HepG2 (cell line): ENCODE data around the gene ZNF429. TPM values are rescaled to one million over a fixed set of nuclear protein-coding genes. Genes with fewer than 3 reads are reported as not detected.

Experiments
- ATAC-seq: fragments of 200-7000 bp; cut with Tn5 transposase; 3 replicates; pipeline ENCODE4 v1.9.1; 2020; ENCODE audit warnings: mild to moderate bottlenecking, moderate library complexity
- BruUV-seq: library from RNA; stranded (reverse); fragments of 400-500 nt; replicated peaks from 2 replicates; lab custom pipeline; 2021; lab: Mats Ljungman, UMichigan
- CTCF ChIA-PET: fragments of 300-600 bp; formaldehyde crosslinking; extraction: SDS; loops from one replicate; lab custom pipeline; 2021; ENCODE audit warnings: low total read pairs, inconsistent platforms, low intra/inter-chr PET ratio; lab: Yijun Ruan, JAX
- POLR2A ChIA-PET: fragments of 350-600 bp; sonication (Branson Sonifier 250); formaldehyde crosslinking; loops from one replicate; lab custom pipeline; 2020; ENCODE audit warnings: antibody characterized with exemption, inconsistent platforms; lab: Yijun Ruan, JAX
- DNase-seq: peaks from one replicate; pipeline ENCODE4 v3.0.0-alpha.2; 2015; ENCODE audit warnings: low spot score
- FAIRE-seq: peaks from 3 replicates; lab custom pipeline; 2011; peaks lifted over from hg19 to GRCh38; lab: Jason Lieb, UNC
- H2AFZ ChIP-seq: one replicate; pipeline ENCODE4 v1.6.1; 2011; ENCODE audit warnings: low read length, inconsistent platforms
- H3K27ac ChIP-seq: fragments of 300-600 bp; 3 replicates; pipeline ENCODE4 v1.8.0; 2011; ENCODE audit warnings: mixed run types, mild to moderate bottlenecking, mixed read lengths, low read length, inconsistent platforms; ENCODE audit not compliant: insufficient read depth; ENCODE audit errors: extremely low read length
- H3K27me3 ChIP-seq, 2 experiments: fragments of 200-600 bp in 1 of 2; 2 replicates in 1 of 2; 3 replicates in 1 of 2; pipeline versions ENCODE4 v1.6.0 to v1.8.0; 2011; ENCODE audit warnings: low read length in 2 of 2, mild to moderate bottlenecking in 2 of 2, moderate library complexity in 2 of 2, inconsistent platforms in 1 of 2; ENCODE audit not compliant: insufficient read depth in 2 of 2, control insufficient read depth in 1 of 2
- H3K36me3 ChIP-seq, 2 experiments: fragments of 200-600 bp in 1 of 2; replicated peaks in 1 of 2; 2 replicates in 1 of 2; 3 replicates in 1 of 2; pipeline versions ENCODE4 v1.5.1 to v1.8.0; 2011; ENCODE audit warnings: low read length in 2 of 2, inconsistent platforms in 1 of 2; ENCODE audit not compliant: insufficient read depth in 2 of 2, control insufficient read depth in 1 of 2
- H3K4me1 ChIP-seq: 2 replicates; pipeline ENCODE4 v1.5.1; 2012; ENCODE audit warnings: low read length, inconsistent platforms; ENCODE audit not compliant: insufficient read depth
- H3K4me2 ChIP-seq: 2 replicates; pipeline ENCODE4 v1.6.0; 2011; ENCODE audit warnings: low read depth, low read length, inconsistent platforms
- H3K4me3 ChIP-seq, 3 experiments: fragments of 200-600 bp in 1 of 3; sonication (generic), shearing (Covaris generic) in 1 of 3; replicated peaks in 1 of 3; 2 replicates each; pipeline ENCODE4 v1.5.1; 2011 to 2016; ENCODE audit warnings: low read length in 3 of 3, inconsistent platforms in 2 of 3, low read depth in 2 of 3, mild to moderate bottlenecking in 2 of 3, control low read depth in 1 of 3, mixed read lengths in 1 of 3; ENCODE audit not compliant: insufficient read depth in 1 of 3
- H3K79me2 ChIP-seq: one replicate; pipeline ENCODE4 v1.6.1; 2011; ENCODE audit warnings: low read length, inconsistent platforms; ENCODE audit not compliant: insufficient read depth
- H3K9ac ChIP-seq: 2 replicates; pipeline ENCODE4 v1.6.0; 2011; ENCODE audit warnings: mild to moderate bottlenecking, low read depth, low read length, inconsistent platforms; ENCODE audit not compliant: insufficient read depth
- H3K9me3 ChIP-seq: 2 replicates; pipeline ENCODE4 v1.5.1; 2012; ENCODE audit warnings: mild to moderate bottlenecking, low read length
- H4K20me1 ChIP-seq: 2 replicates; pipeline ENCODE4 v1.6.0; 2011; ENCODE audit warnings: inconsistent platforms, mild to moderate bottlenecking, low read length, moderate library complexity; ENCODE audit not compliant: insufficient read depth
- MIER3 ChIP-seq: IDR thresholded peaks from 2 replicates; pipeline ENCODE4 v1.6.1; 2016; ENCODE audit warnings: missing compliant biosample characterization, borderline replicate concordance
- MZF1 ChIP-seq: sonication (generic); formaldehyde crosslinking; IDR thresholded peaks from 2 replicates; pipeline ENCODE4 v1.8.1; 2023; ENCODE audit warnings: mild to moderate bottlenecking, missing genetic modification reagents, borderline replicate concordance
- SATB2 ChIP-seq: sonication (generic); formaldehyde crosslinking; IDR thresholded peaks from 2 replicates; pipeline ENCODE4 v1.5.0; 2020; ENCODE audit warnings: missing genetic modification reagents
- ZNF20 ChIP-seq: sonication (generic); formaldehyde crosslinking; IDR thresholded peaks from 2 replicates; pipeline ENCODE4 v1.4.0; 2020; ENCODE audit warnings: mild to moderate bottlenecking, moderate library complexity, missing genetic modification reagents
- ZNF260 ChIP-seq: sonication (generic); formaldehyde crosslinking; IDR thresholded peaks from 2 replicates; pipeline ENCODE4 v1.4.0; 2020; ENCODE audit warnings: missing genetic modification reagents, low read depth, mild to moderate bottlenecking, borderline replicate concordance
- ZNF34 ChIP-seq: sonication (generic); formaldehyde crosslinking; IDR thresholded peaks from 2 replicates; pipeline ENCODE4 v1.4.0; 2020; ENCODE audit warnings: mild to moderate bottlenecking, missing genetic modification reagents, borderline replicate concordance
- ZNF7 ChIP-seq: IDR thresholded peaks from 2 replicates; pipeline ENCODE4 v1.6.1; 2016; ENCODE audit warnings: missing biosample characterization, missing genetic modification reagents
- ZNF772 ChIP-seq: sonication (generic); formaldehyde crosslinking; IDR thresholded peaks from 2 replicates; pipeline ENCODE4 v1.5.0; 2020; ENCODE audit warnings: mild to moderate bottlenecking, missing genetic modification reagents
- ZNF891 ChIP-seq: sonication (generic); formaldehyde crosslinking; IDR thresholded peaks from 2 replicates; pipeline ENCODE4 v1.5.0; 2020; ENCODE audit warnings: mild to moderate bottlenecking, missing genetic modification reagents
- ZSCAN9 ChIP-seq: IDR thresholded peaks from 2 replicates; pipeline ENCODE4 v1.6.1; 2016; ENCODE audit warnings: borderline replicate concordance
- WGBS: methylation state at CpG from one replicate; pipeline ENCODE4 v1.1.6; 2017; ENCODE audit warnings: low lambda C conversion rate; 5-methylcytosine and 5-hydroxymethylcytosine counted together
- in situ Hi-C: cut with HindIII; loops from 2 replicates; pipeline ENCODE4 v1.10.0; 2017; ENCODE audit warnings: low pct_unique_long_range_greater_than_20kb; ENCODE audit not compliant: extremely low pct_ligation_motif_present
- intact Hi-C: fragments of 100-400 bp; cut with micrococcal nuclease; formaldehyde crosslinking; loops from one replicate; pipeline ENCODE4 v1.10.0; 2022; ENCODE audit not compliant: unreplicated experiment
- polyA plus RNA-seq, 8 experiments: library from polyadenylated mRNA; depleted of rRNA in 3 of 8; stranded (reverse) in 7 of 8; unstranded in 1 of 8; fragments of >200 nt; fragmentation: Illumina TruSeq in 4 of 8; extraction: Trizol in 4 of 8; gene quantifications; 2 replicates each; pipeline versions ENCODE4 v1.2.1 to v1.2.3, GENCODE V29; 2011 to 2016; ENCODE audit warnings: low read depth in 4 of 8, missing spikeins in 1 of 8, mixed read lengths in 1 of 8; ENCODE audit not compliant: insufficient read depth in 1 of 8
- total RNA-seq, 5 experiments: library from RNA; depleted of rRNA; stranded (reverse); fragments of >200 nt; fragmentation: Illumina TruSeq; extraction: Trizol; gene quantifications; 2 replicates each; pipeline ENCODE4 v1.2.3, GENCODE V29; 2016; ENCODE audit warnings: low read depth in 1 of 5
- TF ChIP-seq, protein P1 (sequence below): sonication (generic); formaldehyde crosslinking; IDR thresholded peaks from 2 replicates; pipeline ENCODE4 v1.9.0; 2021; ENCODE audit warnings: missing genetic modification reagents, borderline replicate concordance
- TF ChIP-seq, protein P2 (sequence below), 2 experiments: sonication (generic) in 1 of 2; formaldehyde crosslinking in 1 of 2; IDR thresholded peaks; 2 replicates each; pipeline versions ENCODE4 v1.5.1 to v1.6.1; 2011 to 2020; ENCODE audit warnings: borderline replicate concordance in 1 of 2, low read depth in 1 of 2, low read length in 1 of 2, mild to moderate bottlenecking in 1 of 2, missing genetic modification reagents in 1 of 2, moderate library complexity in 1 of 2

ZNF429 gene
- total and polyA plus RNA-seq, 2 of the 13 experiments (the other 11 are each of a cell fraction or from before 2014, with no cell fraction given) = 3.3 to 3.4 TPM

GRCh38 chr19:21584537-21584936, 79.1 kb downstream of the ZNF429 start:
- no peak overlapping the region for H3K9ac ChIP-seq
- no peak for FAIRE-seq
- no peak for TF ChIP-seq ZNF260
- no peak for TF ChIP-seq ZNF34 (CRISPR knock-in tag)
- no peak for TF ChIP-seq ZNF20
- no peak for TF ChIP-seq ZNF772
- no peak for TF ChIP-seq SATB2 (CRISPR knock-in tag)
- no peak for TF ChIP-seq ZSCAN9 (CRISPR knock-in tag)
- TF ChIP-seq ZNF7 = no peak
- TF ChIP-seq MIER3 (CRISPR knock-in tag) = no peak
- TF ChIP-seq, protein P1, sequence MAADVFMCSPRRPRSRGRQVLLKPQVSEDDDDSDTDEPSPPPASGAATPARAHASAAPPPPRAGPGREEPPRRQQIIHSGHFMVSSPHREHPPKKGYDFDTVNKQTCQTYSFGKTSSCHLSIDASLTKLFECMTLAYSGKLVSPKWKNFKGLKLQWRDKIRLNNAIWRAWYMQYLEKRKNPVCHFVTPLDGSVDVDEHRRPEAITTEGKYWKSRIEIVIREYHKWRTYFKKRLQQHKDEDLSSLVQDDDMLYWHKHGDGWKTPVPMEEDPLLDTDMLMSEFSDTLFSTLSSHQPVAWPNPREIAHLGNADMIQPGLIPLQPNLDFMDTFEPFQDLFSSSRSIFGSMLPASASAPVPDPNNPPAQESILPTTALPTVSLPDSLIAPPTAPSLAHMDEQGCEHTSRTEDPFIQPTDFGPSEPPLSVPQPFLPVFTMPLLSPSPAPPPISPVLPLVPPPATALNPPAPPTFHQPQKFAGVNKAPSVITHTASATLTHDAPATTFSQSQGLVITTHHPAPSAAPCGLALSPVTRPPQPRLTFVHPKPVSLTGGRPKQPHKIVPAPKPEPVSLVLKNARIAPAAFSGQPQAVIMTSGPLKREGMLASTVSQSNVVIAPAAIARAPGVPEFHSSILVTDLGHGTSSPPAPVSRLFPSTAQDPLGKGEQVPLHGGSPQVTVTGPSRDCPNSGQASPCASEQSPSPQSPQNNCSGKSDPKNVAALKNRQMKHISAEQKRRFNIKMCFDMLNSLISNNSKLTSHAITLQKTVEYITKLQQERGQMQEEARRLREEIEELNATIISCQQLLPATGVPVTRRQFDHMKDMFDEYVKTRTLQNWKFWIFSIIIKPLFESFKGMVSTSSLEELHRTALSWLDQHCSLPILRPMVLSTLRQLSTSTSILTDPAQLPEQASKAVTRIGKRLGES (CRISPR knock-in tag) = no peak
- TF ChIP-seq MZF1 = no peak
- TF ChIP-seq ZNF891 (CRISPR knock-in tag) = no peak
- TF ChIP-seq, protein P2, sequence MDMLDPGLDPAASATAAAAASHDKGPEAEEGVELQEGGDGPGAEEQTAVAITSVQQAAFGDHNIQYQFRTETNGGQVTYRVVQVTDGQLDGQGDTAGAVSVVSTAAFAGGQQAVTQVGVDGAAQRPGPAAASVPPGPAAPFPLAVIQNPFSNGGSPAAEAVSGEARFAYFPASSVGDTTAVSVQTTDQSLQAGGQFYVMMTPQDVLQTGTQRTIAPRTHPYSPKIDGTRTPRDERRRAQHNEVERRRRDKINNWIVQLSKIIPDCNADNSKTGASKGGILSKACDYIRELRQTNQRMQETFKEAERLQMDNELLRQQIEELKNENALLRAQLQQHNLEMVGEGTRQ (IDR thresholded peaks at IDR 0.05; ENCODE audit: low read depth, low read length) = no peak
- TF ChIP-seq, protein P2 (CRISPR knock-in tag; IDR thresholded peaks at IDR 0.05; ENCODE audit: borderline replicate concordance) = no peak
- TF ChIP-seq, all 625 proteins: peak for 0
- Histone ChIP-seq H3K27ac (no peak overlapping the region), H2AFZ (no peak overlapping the region), H3K79me2 (no peaks in the 10 kb centered on the region), H3K36me3 (no peaks in the 10 kb centered on the region), H4K20me1 (no peaks in the 10 kb centered on the region), H3K4me1 (no peaks in the 10 kb centered on the region), H3K9me3 (peaks cover 61% of the 10 kb centered on the region), H3K4me3 (no peak overlapping the region), H3K27me3 (no peaks in the 10 kb centered on the region), H3K4me2 (no peak overlapping the region)
- no peak for DNase-seq
- intact Hi-C loops = no loop called here
- ChIA-PET CTCF (no interaction called here), POLR2A (no interaction called here)
- WGBS = 46% methylated on average over 5 of the region's 5 CpGs
- no peak for ATAC-seq
- no TSS peak for BruUV-seq
- in situ Hi-C loops = no loop called here
